Measurements from ENCODE around the gene RAP1GDS1. TPM values are rescaled to one million over a fixed set of nuclear protein-coding genes. Genes with fewer than 3 reads are reported as not detected.
"Not testable (repeated sequence)": the region's sequence is repeated elsewhere in the genome, so short reads cannot be mapped to it uniquely, and the experiment has no call there.

The RAP1GDS1 gene
- total RNA-seq, 2 experiments from 2014 or later = 46.1 to 50.4 TPM

GRCh38 chr4:98334461-98334860, 73.3 kb downstream of the RAP1GDS1 start:
- ChIA-PET CTCF (interaction anchor here (0.7 kb wide), 1 partner anchor 23 kb away, joined by 3 read pairs; no protein-coding TSS in a partner anchor), POLR2A (no interaction called here)
- Mint-ChIP-seq H3K4me1 (no peaks in the 10 kb centered on the region), H3K27me3 (no peaks in the 10 kb centered on the region), H3K9me3 (peaks cover 18% of the 10 kb centered on the region), H3K27ac (no peak overlapping the region), H3K36me3 (ENCODE audit: low read depth) (peaks cover 29% of the 10 kb centered on the region), H3K4me3 (no peak overlapping the region)
- DNase-seq = no peak

- Mint-ChIP-seq H3K9me3 (peaks cover 5% of the 10 kb centered on the region), H3K36me3 (ENCODE audit: low read depth) (peaks cover 21% of the 10 kb centered on the region), H3K27ac (no peak overlapping the region), H3K4me3 (no peak overlapping the region), H3K4me1 (no peaks in the 10 kb centered on the region), H3K27me3 (no peaks in the 10 kb centered on the region)
- POLR2A ChIA-PET = no interaction called here
- DNase-seq = no peak
- CTCF ChIA-PET = no interaction called here
Observed at GRCh38 chr4:98338761-98339438, 77.7 kb downstream of the RAP1GDS1 start.

- ChIA-PET POLR2A (no interaction called here), CTCF (no interaction called here)
- Mint-ChIP-seq H3K9me3 (no peaks in the 10 kb centered on the region), H3K27ac (no peak overlapping the region), H3K27me3 (no peaks in the 10 kb centered on the region), H3K4me1 (no peaks in the 10 kb centered on the region), H3K36me3 (ENCODE audit: low read depth) (peaks cover 23% of the 10 kb centered on the region), H3K4me3 (no peak overlapping the region)
- no peak for DNase-seq
Observed at GRCh38 chr4:98341309-98341708, 80.1 kb downstream of the RAP1GDS1 start.

- Mint-ChIP-seq H3K4me1 (no peaks in the 10 kb centered on the region), H3K36me3 (ENCODE audit: low read depth) (peaks cover 28% of the 10 kb centered on the region), H3K27ac (no peak overlapping the region), H3K27me3 (no peaks in the 10 kb centered on the region), H3K4me3 (no peak overlapping the region), H3K9me3 (peaks cover 2% of the 10 kb centered on the region)
- DNase-seq = no peak
- POLR2A ChIA-PET = no interaction called here
- CTCF ChIA-PET = no interaction called here
Observed at GRCh38 chr4:98343626-98344025, 82.4 kb downstream of the RAP1GDS1 start.

- POLR2A ChIA-PET = no interaction called here
- peaks cover 44% of the 10 kb centered on the region for H3K36me3 Mint-ChIP-seq (ENCODE audit: low read depth)
- no peaks in the 10 kb centered on the region for H3K4me1 Mint-ChIP-seq
- peaks cover 4% of the 10 kb centered on the region for H3K9me3 Mint-ChIP-seq
- H3K27me3 Mint-ChIP-seq = no peaks in the 10 kb centered on the region
- H3K4me3 Mint-ChIP-seq = no peak overlapping the region
- CTCF ChIA-PET = no interaction called here
- no peak for DNase-seq
- H3K27ac Mint-ChIP-seq = no peak overlapping the region
Observed at GRCh38 chr4:98345838-98346237, 84.7 kb downstream of the RAP1GDS1 start.

GRCh38 chr4:98352396-98352795, 91.2 kb downstream of the RAP1GDS1 start:
- Mint-ChIP-seq H3K4me3 (no peak overlapping the region), H3K27me3 (no peaks in the 10 kb centered on the region), H3K4me1 (no peaks in the 10 kb centered on the region), H3K9me3 (peaks cover 6% of the 10 kb centered on the region), H3K27ac (no peak overlapping the region), H3K36me3 (ENCODE audit: low read depth) (peaks cover 44% of the 10 kb centered on the region)
- DNase-seq = no peak
- ChIA-PET POLR2A (no interaction called here), CTCF (no interaction called here)

GRCh38 chr4:98352940-98353339, 91.8 kb downstream of the RAP1GDS1 start:
- Mint-ChIP-seq H3K4me1 (no peaks in the 10 kb centered on the region), H3K4me3 (no peak overlapping the region), H3K36me3 (ENCODE audit: low read depth) (peaks cover 43% of the 10 kb centered on the region), H3K27ac (no peak overlapping the region), H3K9me3 (peaks cover 6% of the 10 kb centered on the region), H3K27me3 (no peaks in the 10 kb centered on the region)
- CTCF ChIA-PET = no interaction called here
- POLR2A ChIA-PET = no interaction called here
- no peak for DNase-seq

GRCh38 chr4:98358630-98359248, 97.6 kb downstream of the RAP1GDS1 start:
- POLR2A ChIA-PET = no interaction called here
- Mint-ChIP-seq H3K4me3 (no peak overlapping the region), H3K9me3 (peaks cover 4% of the 10 kb centered on the region), H3K27ac (no peak overlapping the region), H3K27me3 (no peaks in the 10 kb centered on the region), H3K4me1 (peaks cover 5% of the 10 kb centered on the region), H3K36me3 (ENCODE audit: low read depth) (peaks cover 26% of the 10 kb centered on the region)
- CTCF ChIA-PET = no interaction called here
- no peak for DNase-seq

- no peak for DNase-seq
- H3K27me3 Mint-ChIP-seq = no peaks in the 10 kb centered on the region
- peaks cover 33% of the 10 kb centered on the region for H3K36me3 Mint-ChIP-seq (ENCODE audit: low read depth)
- peaks cover 5% of the 10 kb centered on the region for H3K4me1 Mint-ChIP-seq
- H3K9me3 Mint-ChIP-seq = peaks cover 4% of the 10 kb centered on the region
- no peak overlapping the region for H3K27ac Mint-ChIP-seq
- CTCF ChIA-PET = no interaction called here
- POLR2A ChIA-PET = no interaction called here
- H3K4me3 Mint-ChIP-seq = no peak overlapping the region
Observed at GRCh38 chr4:98359646-98360045, 98.5 kb downstream of the RAP1GDS1 start.

- DNase-seq = no peak
- H3K4me3 Mint-ChIP-seq = no peak overlapping the region
- H3K27ac Mint-ChIP-seq = no peak overlapping the region
- H3K9me3 Mint-ChIP-seq = peaks cover 21% of the 10 kb centered on the region
- POLR2A ChIA-PET = no interaction called here
- H3K4me1 Mint-ChIP-seq = peaks cover 5% of the 10 kb centered on the region
- H3K36me3 Mint-ChIP-seq (ENCODE audit: low read depth) = peaks cover 56% of the 10 kb centered on the region
- CTCF ChIA-PET = no interaction called here
- no peaks in the 10 kb centered on the region for H3K27me3 Mint-ChIP-seq
Observed at GRCh38 chr4:98363431-98363830, 102.2 kb downstream of the RAP1GDS1 start.

GRCh38 chr4:98366275-98366674, 105.1 kb downstream of the RAP1GDS1 start:
- POLR2A ChIA-PET, H3K4me3 Mint-ChIP-seq, H3K27ac Mint-ChIP-seq, H3K27me3 Mint-ChIP-seq, CTCF ChIA-PET, H3K4me1 Mint-ChIP-seq, DNase-seq: not testable (repeated sequence)
- H3K36me3 Mint-ChIP-seq (ENCODE audit: low read depth) = peaks cover 62% of the 10 kb centered on the region
- peaks cover 28% of the 10 kb centered on the region for H3K9me3 Mint-ChIP-seq

- DNase-seq, POLR2A ChIA-PET, H3K27me3 Mint-ChIP-seq, H3K27ac Mint-ChIP-seq, H3K4me3 Mint-ChIP-seq, H3K4me1 Mint-ChIP-seq, CTCF ChIA-PET: not testable (repeated sequence)
- peaks cover 52% of the 10 kb centered on the region for H3K36me3 Mint-ChIP-seq (ENCODE audit: low read depth)
- H3K9me3 Mint-ChIP-seq = peaks cover 25% of the 10 kb centered on the region
Observed at GRCh38 chr4:98368000-98368399, 106.8 kb downstream of the RAP1GDS1 start.

- no peaks in the 10 kb centered on the region for H3K27me3 Mint-ChIP-seq
- no peaks in the 10 kb centered on the region for H3K4me1 Mint-ChIP-seq
- DNase-seq = no peak
- ChIA-PET CTCF (no interaction called here), POLR2A (no interaction called here)
- H3K27ac Mint-ChIP-seq = no peak overlapping the region
- peaks cover 25% of the 10 kb centered on the region for H3K9me3 Mint-ChIP-seq
- H3K36me3 Mint-ChIP-seq (ENCODE audit: low read depth) = peaks cover 49% of the 10 kb centered on the region
- H3K4me3 Mint-ChIP-seq = no peak overlapping the region
Observed at GRCh38 chr4:98369322-98369721, 108.1 kb downstream of the RAP1GDS1 start.

GRCh38 chr4:98374643-98375042, 113.5 kb downstream of the RAP1GDS1 start:
- Mint-ChIP-seq H3K4me1 (peaks cover 5% of the 10 kb centered on the region), H3K9me3 (no peaks in the 10 kb centered on the region), H3K36me3 (ENCODE audit: low read depth) (peaks cover 15% of the 10 kb centered on the region), H3K4me3 (no peak overlapping the region), H3K27ac (no peak overlapping the region), H3K27me3 (no peaks in the 10 kb centered on the region)
- CTCF ChIA-PET = no interaction called here
- POLR2A ChIA-PET = no interaction called here
- DNase-seq = no peak
